NCI-H2107 treated with DMSO at 0.1 percent for 48 hours (cell line): ENCODE measurements around the gene MBD5.
A peak's percentile ranks its signal among the peaks of the same experiment; 100 is the strongest.

Source experiments
- DNase-seq: peaks from one replicate; lab custom pipeline; 2025; ENCODE audit not compliant: unreplicated experiment; lab: John Stamatoyannopoulos, UW

MBD5 gene

GRCh38 chr2:148450531-148450930, 429.6 kb downstream of the MBD5 start:
- no peak for DNase-seq

DNA sequence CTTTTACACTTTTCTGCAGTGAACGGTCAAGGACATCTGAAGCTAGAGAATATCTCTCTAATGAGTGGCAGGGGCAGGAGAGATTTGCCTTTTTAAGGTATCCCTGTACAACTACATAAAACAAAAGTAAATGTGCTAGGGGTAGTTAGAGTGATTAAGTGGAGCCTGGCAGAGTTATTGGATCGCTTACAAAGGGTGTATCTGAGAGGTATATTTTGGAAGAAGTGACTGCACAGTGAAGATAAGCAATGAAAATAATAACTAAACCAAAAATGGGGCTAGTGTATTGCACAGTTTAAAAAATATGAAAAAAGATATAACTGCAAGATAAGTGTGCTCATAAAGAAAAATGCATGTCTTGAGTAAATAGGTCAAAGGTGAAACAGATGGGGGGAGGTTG, 430.2 kb downstream of the MBD5 start:
- no peak for DNase-seq

DNA sequence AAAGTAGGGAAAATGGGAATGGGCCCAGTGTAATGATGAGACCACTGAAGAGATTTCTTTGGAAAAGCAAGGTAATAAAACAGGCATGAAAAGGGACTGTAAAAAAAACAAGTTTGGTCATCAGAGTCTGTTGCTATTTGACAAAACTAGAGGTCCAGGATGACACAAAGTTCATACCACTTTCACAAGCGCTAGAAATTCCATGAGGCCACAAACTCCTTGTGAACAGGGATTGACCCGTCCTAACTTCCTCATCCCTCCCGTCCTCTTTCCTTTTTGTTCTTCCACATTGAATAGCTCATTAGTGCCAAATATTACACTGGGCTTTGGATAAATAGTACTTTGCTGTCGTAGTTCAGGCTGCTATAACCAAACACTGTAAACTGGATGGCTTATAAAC, 434.9 kb downstream of the MBD5 start:
- no peak for DNase-seq

GRCh38 chr2:148458171-148458570, 437.3 kb downstream of the MBD5 start:
- DNase-seq = no peak

- DNase-seq = no peak
Measured at GRCh38 chr2:148459377-148459778, 438.5 kb downstream of the MBD5 start.

DNA sequence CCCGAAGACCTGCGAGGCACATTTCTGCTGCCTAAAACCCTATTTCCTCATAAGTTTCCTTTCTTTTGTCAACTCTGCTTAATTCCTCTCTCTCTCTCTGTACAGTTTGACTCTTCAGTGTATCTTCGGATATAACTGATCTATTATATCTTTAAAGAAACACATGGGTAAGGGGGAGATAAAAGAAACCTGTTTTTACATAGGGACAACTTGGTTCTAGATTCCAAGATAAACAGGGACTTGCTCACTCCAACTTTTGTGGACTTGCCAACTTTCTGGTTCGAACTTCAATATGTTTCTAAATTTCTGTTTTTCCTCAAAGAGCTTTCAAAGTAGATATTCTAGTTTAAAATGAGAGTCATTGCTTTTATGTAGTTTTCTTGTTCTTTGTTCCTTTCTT, 441.0 kb downstream of the MBD5 start:
- DNase-seq = no peak

DNA sequence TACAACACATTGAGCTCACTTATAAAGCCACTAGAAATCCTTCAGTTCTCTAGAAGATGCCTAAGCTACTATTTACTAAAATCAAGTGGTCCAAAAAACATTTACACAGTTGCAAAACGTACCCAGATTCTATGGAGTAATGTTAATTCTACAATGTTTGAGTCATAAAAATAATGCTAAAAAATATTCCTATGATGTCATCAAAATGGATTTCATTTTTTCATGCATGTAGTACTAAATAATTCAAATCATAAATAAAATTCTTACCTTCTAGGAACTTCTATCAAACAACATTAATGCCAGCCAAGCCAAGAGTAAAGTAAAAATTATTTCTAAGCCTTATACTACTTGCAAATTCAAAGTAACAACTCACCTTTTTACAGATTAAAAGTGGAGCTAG, 454.7 kb downstream of the MBD5 start:
- no peak for DNase-seq

DNA sequence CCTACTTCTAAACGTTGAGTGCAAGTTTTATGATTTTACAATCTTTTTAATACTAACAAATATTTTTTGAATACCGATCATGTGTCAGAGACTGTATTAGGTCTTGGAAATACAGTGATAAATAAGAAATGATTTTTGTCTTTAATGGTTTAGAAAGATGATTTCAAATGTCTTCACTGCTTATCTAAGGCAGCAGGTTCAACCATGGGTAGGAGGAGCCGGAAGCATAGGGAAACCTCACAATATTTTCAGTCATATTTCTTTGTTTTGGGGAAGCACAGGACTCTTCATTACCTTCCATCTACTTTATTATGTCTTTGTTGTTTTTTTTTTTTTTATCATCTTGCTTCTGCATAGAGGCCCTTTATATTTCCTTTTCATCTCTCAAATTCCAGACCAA, 458.5 kb downstream of the MBD5 start:
- DNase-seq = no peak

DNA sequence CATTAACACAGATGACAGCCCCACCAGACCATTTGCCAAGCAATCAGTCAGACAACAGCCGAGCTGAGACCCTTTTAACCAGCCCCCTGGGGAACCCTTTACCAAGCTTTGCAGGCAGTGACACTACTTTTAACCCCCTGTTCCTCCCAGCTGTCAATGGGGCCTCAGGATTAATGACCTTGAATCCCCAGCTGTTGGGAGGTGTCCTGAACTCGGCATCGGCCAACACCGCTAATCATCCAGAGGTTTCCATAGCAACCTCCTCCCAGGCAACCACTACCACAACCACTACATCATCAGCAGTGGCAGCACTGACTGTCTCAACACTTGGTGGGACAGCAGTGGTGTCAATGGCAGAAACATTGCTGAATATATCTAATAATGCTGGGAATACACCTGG, 462.8 kb downstream of the MBD5 start:
- no peak for DNase-seq

DNA sequence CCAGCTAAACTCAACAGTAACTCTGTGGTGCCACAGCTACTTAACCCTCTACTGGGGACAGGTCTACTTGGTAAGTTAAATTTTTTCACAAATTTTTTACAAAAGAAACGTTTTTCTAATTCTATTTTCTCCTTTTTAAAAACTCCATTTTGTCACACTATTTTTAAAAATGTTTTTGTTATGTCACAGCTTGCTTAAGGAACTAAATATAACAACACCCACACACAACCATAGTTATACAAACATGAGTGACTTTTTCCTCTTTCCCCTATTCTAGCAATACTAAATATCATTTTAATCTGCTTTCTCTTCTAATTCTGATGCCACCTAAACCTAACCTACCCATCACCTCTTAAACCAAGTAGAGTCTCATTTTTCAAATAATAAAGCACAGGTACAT, 463.2 kb downstream of the MBD5 start:
- no peak for DNase-seq

DNA sequence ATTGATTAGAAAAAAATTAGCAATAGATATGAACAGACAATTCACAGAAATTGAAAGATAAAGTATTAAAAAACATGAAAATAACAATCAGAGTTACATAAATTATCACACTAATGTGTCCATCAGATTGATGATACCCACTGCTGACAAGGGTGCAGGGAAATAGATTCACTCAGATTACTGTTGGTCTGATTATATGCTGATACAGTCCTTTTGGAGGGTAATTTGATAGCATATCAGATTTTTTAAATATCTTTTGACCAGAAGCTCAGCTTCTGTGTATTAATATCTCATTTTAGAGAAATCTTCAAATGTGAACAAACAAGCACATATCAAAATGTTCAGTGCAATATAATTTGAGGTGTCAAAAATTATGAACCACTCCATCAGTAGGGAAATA, 465.8 kb downstream of the MBD5 start:
- no peak for DNase-seq

GRCh38 chr2:148487439-148487838, 466.5 kb downstream of the MBD5 start:
- DNase-seq = no peak

DNA sequence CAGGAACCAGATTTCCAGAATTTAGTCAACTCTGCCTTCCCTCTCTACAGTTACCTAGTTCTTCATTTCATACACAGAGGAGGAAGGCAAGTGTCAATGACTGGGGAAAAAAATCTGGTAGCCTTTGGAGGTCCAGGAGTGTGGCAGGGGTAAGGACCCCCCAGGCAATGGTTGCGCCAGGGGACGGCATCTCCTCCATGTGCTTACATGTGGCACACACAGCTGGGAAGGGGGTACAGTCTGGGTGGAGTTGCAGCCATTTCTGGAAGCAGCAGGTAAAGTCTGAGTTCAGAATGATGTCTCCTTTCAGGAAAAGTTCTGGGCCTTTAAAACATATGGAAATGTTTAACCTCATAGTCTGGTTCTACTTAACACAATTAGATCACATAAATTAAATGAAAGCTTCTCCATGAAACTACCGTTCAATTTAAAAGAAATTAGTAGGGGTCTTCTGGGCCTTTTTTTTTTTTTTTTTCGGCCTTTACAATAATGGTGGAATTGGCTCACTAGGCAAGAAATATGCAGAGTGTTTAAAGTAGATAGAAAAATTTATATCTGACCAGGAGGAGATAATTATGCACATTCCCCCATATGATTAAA, 470.0 kb downstream of the MBD5 start:
- no peak for DNase-seq

DNA sequence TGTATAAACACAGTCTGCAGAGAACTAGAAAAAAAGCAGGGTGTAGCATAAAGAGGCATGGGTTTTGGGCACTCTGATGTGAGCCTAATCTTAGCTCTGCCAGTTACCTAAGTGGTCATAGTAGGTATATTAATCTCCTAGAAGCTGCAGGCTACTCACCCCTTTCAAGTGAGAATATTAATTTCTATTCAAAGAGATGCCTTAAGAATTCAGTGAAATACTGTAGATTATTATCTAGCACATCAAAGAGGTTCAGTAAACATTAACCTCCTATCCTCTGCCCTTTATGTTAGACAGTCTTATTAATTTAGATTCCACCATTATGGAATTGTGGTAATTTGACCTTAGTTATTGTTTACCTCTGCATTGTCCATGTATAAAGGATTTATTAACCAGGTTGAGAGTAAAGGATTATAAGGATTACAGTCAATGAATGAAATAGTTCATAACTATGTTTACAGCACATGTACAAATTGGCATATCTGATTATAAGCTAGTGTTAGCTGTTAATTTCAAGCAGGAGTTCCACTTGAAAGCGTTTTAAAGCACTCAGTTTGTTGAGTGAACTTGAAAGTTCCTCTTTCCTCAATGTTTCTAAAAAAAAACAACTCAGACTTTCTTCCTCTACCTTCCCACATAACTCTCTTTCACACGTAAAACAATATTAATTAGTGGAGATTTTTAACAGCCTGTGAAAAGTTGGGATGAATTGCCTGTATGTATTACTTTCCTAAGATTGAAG, 473.1 kb downstream of the MBD5 start:
- DNase-seq = no peak

GRCh38 chr2:148495586-148495985, 474.7 kb downstream of the MBD5 start:
- no peak for DNase-seq

DNA sequence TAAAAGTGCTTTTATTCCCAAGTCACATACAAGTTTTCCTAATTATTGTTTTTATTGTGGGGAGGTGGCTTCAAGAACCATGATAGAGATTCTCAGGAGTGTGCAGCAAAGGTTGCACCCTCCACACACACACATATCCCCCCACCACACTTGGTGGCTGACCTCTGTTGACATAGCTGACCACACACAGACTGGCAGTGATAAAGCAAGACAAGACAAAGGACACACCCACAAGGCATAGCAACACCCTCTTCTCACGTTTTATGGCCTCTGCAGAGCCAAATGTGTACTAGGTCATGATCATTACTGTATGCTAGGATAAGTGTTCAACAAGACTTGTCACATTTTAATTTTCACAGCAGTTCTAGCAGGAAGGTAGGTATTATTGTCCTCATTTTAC, 480.7 kb downstream of the MBD5 start:
- no peak for DNase-seq

DNA sequence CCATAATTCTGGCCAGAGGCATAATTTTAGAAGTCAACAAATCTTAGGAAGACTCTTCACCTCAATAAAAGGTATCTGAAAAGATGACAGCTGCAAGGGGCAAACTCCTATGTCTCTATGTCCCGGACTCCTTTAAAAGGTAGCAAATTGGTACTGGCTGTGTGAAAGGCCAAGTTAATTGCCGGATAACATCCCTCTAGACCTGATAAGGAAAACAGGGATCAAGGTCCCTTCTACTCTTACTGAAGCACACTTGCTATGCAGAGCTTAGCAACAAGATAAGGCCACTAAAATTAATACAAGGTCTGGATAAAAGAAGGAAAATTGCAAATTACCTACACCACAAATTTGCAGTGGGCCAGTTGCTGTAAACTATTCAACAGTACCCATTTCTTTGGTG, 482.6 kb downstream of the MBD5 start:
- DNase-seq = no peak

DNA sequence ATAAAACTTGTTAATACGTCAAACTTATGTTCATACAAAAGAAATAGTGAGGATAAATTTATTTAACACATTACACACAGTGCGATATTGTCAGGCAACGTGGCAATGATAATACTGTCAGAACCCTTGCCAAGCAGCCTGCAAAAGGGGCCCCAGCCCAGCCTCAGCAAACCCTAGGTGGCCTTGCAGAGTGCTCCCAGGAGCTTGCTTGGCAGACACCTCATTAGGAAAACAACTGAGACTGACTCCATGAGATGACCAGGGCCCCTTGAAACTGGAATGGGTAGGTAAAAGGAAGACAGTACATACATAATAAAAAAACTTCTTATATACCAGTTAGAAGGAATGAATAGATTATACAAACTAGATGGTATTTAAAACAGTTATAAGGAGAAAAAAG, 487.1 kb downstream of the MBD5 start:
- DNase-seq = no peak

DNA sequence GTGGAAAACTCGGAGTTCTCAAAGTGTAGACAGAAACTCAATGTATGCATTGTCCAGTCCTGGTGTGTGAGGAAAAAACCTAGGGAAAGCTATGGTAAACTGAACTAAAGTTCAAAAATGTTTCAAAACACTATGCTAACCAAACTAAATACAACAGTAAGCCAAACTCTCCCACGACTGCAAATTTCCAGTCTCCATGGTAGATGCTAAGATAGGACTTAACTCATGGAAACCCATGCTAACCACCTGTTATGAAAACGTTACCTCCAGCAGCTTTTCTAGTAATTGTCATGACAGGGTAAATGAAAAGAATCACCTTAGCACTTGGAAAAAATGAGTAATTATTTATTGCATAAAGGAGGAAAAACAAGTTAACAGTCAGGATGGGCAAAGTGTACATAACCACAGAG, 488.0 kb downstream of the MBD5 start:
- DNase-seq = no peak

GRCh38 chr2:148509288-148509902, 488.5 kb downstream of the MBD5 start:
- DNase-seq = peak; percentile 57

DNA sequence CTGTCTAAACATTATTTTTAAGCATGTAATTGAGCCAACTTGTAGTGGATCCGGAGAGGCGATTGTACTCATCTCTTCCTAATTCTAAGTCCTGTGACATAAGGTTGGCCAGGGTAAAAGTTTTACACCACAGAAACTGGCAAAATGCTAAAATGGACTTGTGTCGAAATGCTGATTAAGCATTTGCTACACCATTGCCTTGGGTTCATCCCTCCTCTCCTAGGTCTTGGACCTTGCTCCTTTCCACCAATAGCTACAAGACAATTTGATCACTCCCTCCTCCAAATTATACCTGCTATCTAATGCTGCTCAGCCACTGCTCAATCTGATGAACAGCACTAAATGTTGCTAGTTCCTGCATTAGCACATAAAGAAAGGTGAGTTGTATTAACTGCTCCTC, 491.0 kb downstream of the MBD5 start:
- no peak for DNase-seq

- no peak for DNase-seq
Measured at GRCh38 chr2:148512501-148512900, 491.6 kb downstream of the MBD5 start.

DNA sequence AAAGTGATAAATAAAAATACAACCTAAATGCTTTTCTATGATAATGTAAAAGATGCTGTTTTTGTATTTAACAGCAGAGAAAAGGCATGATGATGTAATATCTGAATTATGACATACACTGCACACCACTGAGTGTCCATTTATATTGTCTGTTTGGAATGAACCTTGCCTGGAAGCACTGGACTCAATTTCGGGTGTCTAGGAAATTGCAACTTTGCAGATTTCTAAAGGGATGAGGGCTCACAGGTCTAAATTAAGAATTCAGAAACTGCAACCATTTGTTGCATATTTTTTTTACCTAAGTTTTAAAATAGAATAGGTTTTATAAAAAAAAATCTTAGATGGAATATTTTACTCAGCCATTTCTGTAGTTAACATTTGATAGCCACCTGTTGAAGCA, 492.5 kb downstream of the MBD5 start:
- no peak for DNase-seq
